Limb (tissue), 2 donors: ENCODE results near the gene CMSS1.

Experiments
- DNase-seq, 2 donors: peaks; one replicate each; pipeline ENCODE4 v3.0.0-alpha.2; 2016; ENCODE audit errors: extremely low spot score in 2 of 2

Gene CMSS1

DNA sequence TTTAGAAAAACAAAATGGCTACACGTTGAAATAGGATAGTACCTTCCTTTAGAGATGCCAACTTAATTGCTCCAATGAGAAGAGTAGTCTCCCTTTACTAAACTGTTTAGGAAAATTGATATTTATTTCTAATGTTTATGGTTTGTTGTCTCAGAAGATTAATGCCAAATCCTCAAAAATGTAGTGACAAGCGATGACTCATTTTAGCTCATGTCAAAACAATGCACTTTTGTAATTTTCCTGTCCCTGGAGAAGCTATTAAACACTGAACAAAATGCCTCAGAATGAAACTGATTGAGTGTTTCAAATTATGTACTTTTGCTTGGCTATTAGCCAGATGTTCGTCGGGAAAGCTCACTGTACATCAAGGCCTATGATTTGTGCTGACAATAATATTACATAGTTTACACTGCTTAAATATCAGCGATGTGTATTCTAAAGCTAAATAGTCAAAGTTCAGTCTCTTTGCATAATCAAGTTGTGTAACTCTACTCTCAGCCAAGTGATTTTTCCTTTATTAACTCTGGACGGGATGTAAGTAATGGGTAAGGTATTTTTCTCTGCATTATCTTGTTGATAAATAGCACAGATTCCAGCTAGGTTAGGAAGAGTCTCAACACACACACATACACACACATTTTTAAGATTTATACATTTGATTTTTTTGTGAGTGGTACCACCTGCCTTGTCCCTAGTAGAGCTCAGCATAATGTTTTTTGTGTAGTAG lies 83.7 kb downstream of the CMSS1 start:
- no peak for DNase-seq

- DNase-seq: no peak
Measured at GRCh38 chr3:99902091-99902490, 84.4 kb downstream of the CMSS1 start.

- no peak for DNase-seq
Measured at GRCh38 chr3:99903869-99904268, 86.2 kb downstream of the CMSS1 start.

DNA sequence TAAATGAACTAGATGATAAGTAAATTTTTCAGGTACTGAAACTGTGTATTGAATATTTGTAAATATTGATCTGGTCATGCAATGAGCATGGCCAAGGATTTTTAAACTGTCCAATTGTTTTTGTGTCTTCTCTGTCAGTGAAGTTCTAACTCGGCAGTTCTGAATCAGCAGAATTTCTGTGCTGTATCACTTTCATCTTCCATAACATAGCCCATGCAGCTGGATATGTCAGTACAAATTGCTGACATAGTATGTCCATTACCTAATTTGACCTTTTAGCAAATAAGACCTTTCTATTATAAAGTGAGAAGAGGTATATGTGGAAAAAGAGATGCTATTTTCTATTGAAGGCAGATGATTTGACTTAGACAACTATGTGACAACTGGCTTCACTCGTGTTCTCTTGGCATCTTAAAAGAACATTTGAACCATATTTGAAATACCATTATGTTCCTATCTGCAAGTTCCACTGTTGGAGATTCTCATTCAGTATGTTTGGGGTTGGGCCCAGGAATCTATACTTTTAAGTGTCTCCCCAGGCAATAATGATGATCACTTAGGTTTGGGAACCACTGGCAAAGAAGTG lies 90.4 kb downstream of the CMSS1 start:
- DNase-seq: no peak

DNA sequence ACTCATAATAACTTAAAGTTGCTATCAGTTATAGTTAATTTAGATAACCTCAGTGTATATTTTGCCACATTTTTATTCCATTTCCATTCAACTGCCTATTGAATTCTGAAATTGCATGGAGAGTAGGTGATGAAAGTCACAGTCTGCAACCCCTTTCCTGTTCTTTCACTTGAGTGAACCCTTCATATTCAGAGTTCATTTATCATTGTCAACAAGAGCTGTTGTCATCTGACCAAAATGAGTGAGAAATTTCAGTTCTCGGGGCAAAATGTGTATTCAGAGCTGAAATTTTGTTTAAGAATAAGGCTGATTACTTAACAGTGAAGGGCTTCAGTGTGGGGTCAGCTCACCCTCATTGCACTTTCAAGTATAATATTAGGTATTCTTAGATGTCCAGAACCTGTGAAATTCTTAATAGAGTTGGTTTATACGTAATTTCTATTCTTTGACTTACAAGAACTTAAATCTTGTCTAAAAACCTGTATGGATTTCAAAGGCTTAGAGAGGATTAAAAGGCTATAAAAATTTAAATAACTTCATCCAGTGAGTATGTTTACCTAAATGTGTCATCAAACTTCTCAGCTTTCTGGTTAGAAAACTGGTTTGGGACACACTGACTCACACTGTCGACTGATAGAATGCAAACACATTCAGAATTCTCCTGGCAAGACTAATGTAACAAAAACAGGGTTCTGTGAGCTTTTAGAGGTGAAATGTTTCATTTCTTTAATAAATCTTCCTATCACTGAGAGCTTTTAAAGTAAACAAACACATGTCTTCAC lies 92.2 kb downstream of the CMSS1 start:
- DNase-seq: no peak

- DNase-seq: no peak
Measured at GRCh38 chr3:99910752-99911290, 93.2 kb downstream of the CMSS1 start.

DNA sequence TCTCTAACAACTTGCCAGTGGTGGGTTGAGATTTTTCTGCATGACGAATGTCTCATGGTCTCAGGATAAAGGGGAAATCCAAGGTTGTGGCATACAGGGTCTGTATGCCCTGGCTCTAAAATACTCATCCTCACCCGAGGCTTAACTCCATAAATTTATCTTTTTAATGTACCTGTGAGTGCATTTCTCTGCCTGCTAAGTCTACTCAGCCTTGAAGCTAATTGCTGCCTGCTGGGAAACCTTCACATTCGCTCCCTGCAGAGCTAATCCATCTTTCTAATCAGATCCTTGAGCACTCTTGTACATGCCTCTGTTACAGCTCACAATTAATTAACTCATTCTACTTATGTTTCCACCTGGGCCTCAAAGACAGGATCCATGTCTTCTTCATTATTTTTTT lies 93.8 kb downstream of the CMSS1 start:
- no peak for DNase-seq

- no peak for DNase-seq
Measured at GRCh38 chr3:99915906-99916432, 98.3 kb downstream of the CMSS1 start.

GRCh38 chr3:99918715-99919114 lies 101.1 kb downstream of the CMSS1 start:
- no peak for DNase-seq

- DNase-seq: no peak
Measured at GRCh38 chr3:99919694-99920093, 102.0 kb downstream of the CMSS1 start.

GRCh38 chr3:99920481-99921376 lies 103.1 kb downstream of the CMSS1 start:
- DNase-seq: peak; percentile 57 to 79

- no peak for DNase-seq
Measured at GRCh38 chr3:99921377-99921695, 103.7 kb downstream of the CMSS1 start.

DNA sequence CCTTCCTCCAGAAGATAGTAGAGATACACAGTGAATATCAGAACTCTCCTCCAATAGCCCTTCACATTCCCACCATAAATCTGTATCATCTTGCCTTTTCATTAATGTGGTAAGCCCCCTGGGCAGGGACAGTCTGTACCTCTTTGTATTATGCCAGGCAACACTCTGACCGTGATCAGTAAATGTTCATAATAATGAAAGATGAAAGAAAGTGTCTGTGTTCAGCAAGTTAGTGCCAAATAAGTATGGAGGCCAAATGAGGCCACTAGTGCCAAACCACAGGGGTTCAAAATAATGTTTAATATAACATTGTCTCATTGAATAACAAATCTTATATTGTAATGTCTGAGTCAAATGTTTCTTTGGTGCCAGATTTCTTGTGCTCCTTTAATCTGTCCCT lies 104.3 kb downstream of the CMSS1 start:
- no peak for DNase-seq

DNA sequence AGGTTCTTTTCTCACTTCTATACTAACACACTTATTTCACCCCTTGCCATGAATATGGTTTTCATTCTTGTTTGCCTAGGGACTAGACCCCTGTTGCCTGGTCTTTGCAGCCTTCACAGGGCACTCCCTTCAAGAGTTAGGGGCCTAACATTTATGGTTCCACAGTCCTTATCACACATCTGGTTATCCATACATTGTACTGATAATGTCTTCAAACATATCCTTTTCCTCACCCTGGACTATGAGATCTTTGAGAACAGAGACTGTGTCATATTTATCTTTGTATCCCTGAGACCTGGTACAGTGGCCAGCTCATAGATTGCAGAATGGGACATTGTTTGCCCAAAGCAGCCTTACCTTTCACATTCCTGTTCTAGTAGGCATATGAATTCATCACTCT lies 106.2 kb downstream of the CMSS1 start:
- DNase-seq: no peak

DNA sequence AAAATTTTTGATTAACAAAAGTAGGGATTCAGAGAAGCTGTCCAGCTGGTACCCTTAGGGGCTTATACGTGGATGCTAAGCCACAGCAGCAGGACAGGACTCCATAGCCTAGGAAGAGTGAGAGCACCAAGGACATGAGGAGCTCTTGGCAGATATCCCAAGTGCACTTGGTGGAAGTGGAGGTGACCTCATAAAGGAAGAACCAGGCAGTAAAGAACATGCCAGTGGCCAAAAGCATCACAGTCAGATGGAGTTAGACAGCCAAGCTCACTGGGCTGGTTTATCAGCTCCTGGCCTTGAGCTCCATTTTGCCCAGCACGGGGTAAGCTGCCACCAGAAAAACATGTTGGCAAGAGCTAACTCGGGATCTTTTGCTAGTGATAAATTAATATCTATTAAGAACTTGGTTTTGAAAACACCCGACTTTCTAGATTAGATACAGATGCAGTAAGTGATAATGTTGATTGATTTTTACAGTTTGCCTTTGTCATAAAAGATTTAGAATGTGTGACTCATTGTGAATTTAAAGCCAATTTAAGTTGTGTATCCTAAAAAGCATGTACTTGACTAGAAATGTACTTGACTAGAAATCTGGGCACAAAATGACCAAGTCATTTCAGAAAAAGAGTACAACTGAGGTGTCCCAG lies 108.0 kb downstream of the CMSS1 start:
- DNase-seq: no peak

GRCh38 chr3:99927671-99928457 lies 110.2 kb downstream of the CMSS1 start:
- no peak for DNase-seq

GRCh38 chr3:99928771-99929744 lies 111.4 kb downstream of the CMSS1 start:
- DNase-seq: no peak

DNA sequence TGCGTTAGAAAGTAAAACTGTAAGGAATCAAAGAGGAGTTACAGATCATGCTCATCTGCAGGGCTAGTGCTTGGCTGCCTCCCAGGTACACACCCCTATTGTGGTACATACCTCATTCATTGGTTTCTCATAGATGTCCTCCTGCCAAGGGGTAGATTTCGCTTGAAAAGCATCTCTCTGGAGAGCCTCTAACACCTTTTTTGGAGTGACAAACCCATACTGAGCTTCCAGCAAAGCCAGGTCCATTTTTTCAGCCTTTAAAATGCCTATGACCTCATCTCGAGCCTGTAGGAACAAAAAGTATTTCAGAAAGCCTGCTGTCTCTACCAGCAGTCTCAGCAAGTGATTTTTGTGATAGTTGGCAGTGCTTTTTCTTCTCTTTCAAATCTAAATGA lies 112.1 kb downstream of the CMSS1 start:
- DNase-seq: peak; percentile 44 to 76

GRCh38 chr3:99931059-99931458 lies 113.4 kb downstream of the CMSS1 start:
- no peak for DNase-seq
